H1 (cell line): ENCODE measurements around the gene FSTL4. TPM values are rescaled to one million over a fixed set of nuclear protein-coding genes. Genes with fewer than 3 reads are reported as not detected.

Experiments
- CTCF ChIA-PET: fragments of 300-600 bp; sonication (Branson Sonifier 250); formaldehyde crosslinking; loops from one replicate; lab custom pipeline; 2021; ENCODE audit not compliant: partially characterized antibody; lab: Charles Lee
- POLR2A ChIA-PET: fragments of 300-600 bp; sonication (Branson Sonifier 250); formaldehyde crosslinking; loops from one replicate; lab custom pipeline; 2021; ENCODE audit warnings: inconsistent platforms; ENCODE audit not compliant: partially characterized antibody; lab: Charles Lee
- DNase-seq, 2 experiments: peaks; one replicate each; pipeline versions ENCODE4 v3.0.0 to v3.0.0-alpha.2; 2010 to 2022; ENCODE audit warnings: low spot score in 2 of 2, low read depth in 1 of 2, mixed read lengths in 1 of 2
- FAIRE-seq: peaks from 2 replicates; lab custom pipeline; 2011; peaks lifted over from hg19 to GRCh38; lab: Jason Lieb, UNC
- H2AFZ ChIP-seq: 2 replicates; pipeline ENCODE4 v1.8.1; 2012; ENCODE audit warnings: low read length, inconsistent platforms
- H2AK5ac ChIP-seq: 2 replicates; pipeline ENCODE4 v1.6.1; 2013; ENCODE audit warnings: low read depth, low read length
- H2BK120ac ChIP-seq: replicated peaks from 2 replicates; pipeline ENCODE3; 2013; ENCODE audit warnings: low read depth, low read length, inconsistent platforms
- H2BK12ac ChIP-seq: 2 replicates; pipeline ENCODE4 v1.6.1; 2013; ENCODE audit warnings: low read depth, low read length
- H2BK15ac ChIP-seq: 2 replicates; pipeline ENCODE4 v1.6.1; 2013; ENCODE audit warnings: low read length
- H2BK20ac ChIP-seq: 2 replicates; pipeline ENCODE4 v1.6.1; 2013; ENCODE audit warnings: low read length
- H2BK5ac ChIP-seq: 2 replicates; pipeline ENCODE4 v1.6.1; 2013; ENCODE audit warnings: low read depth, low read length
- H3K14ac ChIP-seq: 2 replicates; pipeline ENCODE4 v1.6.1; 2013; ENCODE audit warnings: inconsistent platforms; ENCODE audit not compliant: insufficient read length
- H3K18ac ChIP-seq: 2 replicates; pipeline ENCODE4 v1.6.1; 2013; ENCODE audit warnings: low read length; ENCODE audit errors: extremely low read depth
- H3K23ac ChIP-seq: 2 replicates; pipeline ENCODE4 v1.6.1; 2013; ENCODE audit warnings: inconsistent platforms; ENCODE audit not compliant: insufficient read length
- H3K23me2 ChIP-seq: 2 replicates; pipeline ENCODE4 v1.6.1; 2013; ENCODE audit warnings: low read depth, low read length
- H3K27ac ChIP-seq: 2 replicates; pipeline ENCODE4 v1.6.1; 2011; ENCODE audit warnings: low read depth, low read length, inconsistent platforms
- H3K27me3 ChIP-seq, 4 experiments: replicated peaks in 1 of 4; 1 replicate in 1 of 4; 2 replicates in 3 of 4; pipeline versions ENCODE4 v1.6.1 to v1.8.1; 2011 to 2013; ENCODE audit warnings: low read length in 3 of 4, mild to moderate bottlenecking in 3 of 4, inconsistent platforms in 2 of 4, mixed read lengths in 2 of 4, moderate library complexity in 1 of 4; ENCODE audit not compliant: control insufficient read depth in 3 of 4, insufficient read depth in 3 of 4; ENCODE audit errors: extremely low read depth in 1 of 4
- H3K36me3 ChIP-seq, 4 experiments: 2 replicates each; pipeline versions ENCODE4 v1.6.1 to v1.8.1; 2011 to 2013; ENCODE audit warnings: mild to moderate bottlenecking in 4 of 4, low read length in 3 of 4, moderate library complexity in 2 of 4, control low read depth in 1 of 4, inconsistent platforms in 1 of 4; ENCODE audit not compliant: insufficient read depth in 4 of 4, control insufficient read depth in 2 of 4
- H3K4ac ChIP-seq: replicated peaks from 2 replicates; pipeline ENCODE3; 2013; ENCODE audit warnings: low read length, low read depth, mixed read lengths, inconsistent platforms; ENCODE audit not compliant: insufficient read length
- H3K4me1 ChIP-seq, 4 experiments: replicated peaks in 1 of 4; 1 replicate in 1 of 4; 2 replicates in 3 of 4; pipeline versions ENCODE4 v1.6.1 to v1.8.1; 2011 to 2013; ENCODE audit warnings: low read length in 3 of 4, inconsistent platforms in 2 of 4, mixed read lengths in 1 of 4; ENCODE audit not compliant: insufficient read depth in 4 of 4, control insufficient read depth in 3 of 4
- H3K4me2 ChIP-seq, 2 experiments: 2 replicates each; pipeline versions ENCODE4 v1.6.1 to v1.8.1; 2011 to 2013; ENCODE audit warnings: low read depth in 2 of 2, low read length in 2 of 2, control low read depth in 1 of 2, inconsistent platforms in 1 of 2, mild to moderate bottlenecking in 1 of 2; ENCODE audit not compliant: insufficient read depth in 1 of 2
- H3K4me3 ChIP-seq, 4 experiments: fragments of 200-600, 300-600 bp in 1 of 4; sonication (generic), shearing (Covaris generic), sonication (Bioruptor Twin) in 1 of 4; 2 replicates each; pipeline versions ENCODE4 v1.5.1 to v1.8.1; 2011 to 2016; ENCODE audit warnings: low read length in 4 of 4, low read depth in 3 of 4, control low read depth in 2 of 4, inconsistent platforms in 2 of 4, mild to moderate bottlenecking in 2 of 4, mixed read lengths in 1 of 4, moderate library complexity in 1 of 4; ENCODE audit not compliant: insufficient read depth in 2 of 4; ENCODE audit errors: extremely low read depth in 1 of 4
- H3K56ac ChIP-seq: replicated peaks from 2 replicates; pipeline ENCODE3; 2013; ENCODE audit warnings: low read depth, mild to moderate bottlenecking, mixed read lengths, low read length, inconsistent platforms; ENCODE audit not compliant: insufficient read length
- H3K79me1 ChIP-seq: 2 replicates; pipeline ENCODE4 v1.6.1; 2013; ENCODE audit warnings: low read depth, low read length, control low read depth
- H3K79me2 ChIP-seq, 2 experiments: 2 replicates each; pipeline versions ENCODE4 v1.6.1 to v1.8.1; 2012 to 2013; ENCODE audit warnings: low read length in 2 of 2, mild to moderate bottlenecking in 2 of 2, inconsistent platforms in 1 of 2; ENCODE audit not compliant: insufficient read depth in 2 of 2, control insufficient read depth in 1 of 2
- H3K9ac ChIP-seq, 4 experiments: replicated peaks in 1 of 4; 1 replicate in 1 of 4; 2 replicates in 3 of 4; pipeline versions ENCODE4 v1.6.1 to v1.8.1; 2011 to 2013; ENCODE audit warnings: low read depth in 3 of 4, low read length in 3 of 4, control low read depth in 2 of 4, mild to moderate bottlenecking in 2 of 4, moderate library complexity in 2 of 4, inconsistent platforms in 1 of 4; ENCODE audit errors: extremely low read depth in 1 of 4
- H3K9me3 ChIP-seq, 2 experiments: 2 replicates each; pipeline versions ENCODE4 v1.6.1 to v1.8.1; 2012 to 2013; ENCODE audit warnings: mild to moderate bottlenecking in 2 of 2, moderate library complexity in 2 of 2, control low read depth in 1 of 2, inconsistent platforms in 1 of 2, low read depth in 1 of 2, low read length in 1 of 2, mixed read lengths in 1 of 2; ENCODE audit not compliant: insufficient read depth in 2 of 2
- H4K20me1 ChIP-seq, 2 experiments: replicated peaks in 1 of 2; 2 replicates each; pipeline versions ENCODE3 to v1.8.1; 2011 to 2013; ENCODE audit warnings: inconsistent platforms in 2 of 2, low read length in 2 of 2, mild to moderate bottlenecking in 1 of 2; ENCODE audit not compliant: insufficient read depth in 2 of 2, control insufficient read depth in 1 of 2
- H4K5ac ChIP-seq: 2 replicates; pipeline ENCODE4 v1.6.1; 2013; ENCODE audit warnings: low read length, low read depth, mixed read lengths, inconsistent platforms; ENCODE audit not compliant: insufficient read length
- H4K8ac ChIP-seq: 2 replicates; pipeline ENCODE4 v1.8.0; 2013; ENCODE audit warnings: mild to moderate bottlenecking, moderate library complexity, low read length, inconsistent platforms; ENCODE audit not compliant: insufficient read depth; ENCODE audit errors: extremely low read depth
- H4K91ac ChIP-seq: replicated peaks from 2 replicates; pipeline ENCODE3; 2013; ENCODE audit warnings: low read length, mixed read lengths, inconsistent platforms; ENCODE audit not compliant: insufficient read length
- ASH2L ChIP-seq: fragments of 200-600, 300-600 bp; sonication (generic); IDR thresholded peaks from one replicate; pipeline ENCODE4 v1.7.1; 2017; ENCODE audit warnings: low read length
- BACH1 ChIP-seq: IDR thresholded peaks from 2 replicates; pipeline ENCODE4 v1.6.1; 2012; ENCODE audit warnings: low read length, improper control_type of control experiment
- BCL11A ChIP-seq, 2 experiments: IDR thresholded peaks; one replicate each; pipeline ENCODE4 v1.6.1; 2011; ENCODE audit warnings: low read depth in 2 of 2, low read length in 2 of 2, mild to moderate bottlenecking in 2 of 2
- CREB1 ChIP-seq: IDR thresholded peaks from 2 replicates; pipeline ENCODE4 v1.6.1; 2012; ENCODE audit warnings: inconsistent platforms
- CTBP2 ChIP-seq: IDR thresholded peaks from 2 replicates; pipeline ENCODE4 v1.7.0; 2011; ENCODE audit warnings: borderline replicate concordance, mild to moderate bottlenecking, moderate library complexity, mixed read lengths, low read length; ENCODE audit not compliant: insufficient read depth, insufficient read length
- KDM5A ChIP-seq: fragments of 200-600 bp; IDR thresholded peaks from 2 replicates; pipeline ENCODE4 v1.7.1; 2012; ENCODE audit warnings: mild to moderate bottlenecking, low read length, inconsistent platforms, mixed read lengths
- POLR2A ChIP-seq, 2 experiments: IDR thresholded peaks; 1 replicate in 1 of 2; 2 replicates in 1 of 2; pipeline ENCODE4 v1.6.1; 2011; ENCODE audit warnings: low read depth in 2 of 2, low read length in 2 of 2, mild to moderate bottlenecking in 2 of 2; ENCODE audit errors: control extremely low read depth in 1 of 2
- POLR2AphosphoS5 ChIP-seq: IDR thresholded peaks from 2 replicates; pipeline ENCODE4 v1.6.1; 2011; ENCODE audit warnings: low read depth, low read length
- RXRA ChIP-seq: IDR thresholded peaks from 2 replicates; pipeline ENCODE4 v1.6.1; 2011; ENCODE audit warnings: low read depth, mild to moderate bottlenecking, low read length, moderate library complexity; ENCODE audit not compliant: insufficient read depth
- SIRT6 ChIP-seq: IDR thresholded peaks from one replicate; pipeline ENCODE4 v1.7.1; 2012; ENCODE audit warnings: low read length, inconsistent platforms
- SUZ12 ChIP-seq: fragments of 200-600 bp; sonication (generic); IDR thresholded peaks from 2 replicates; pipeline ENCODE4 v1.6.1; 2012; ENCODE audit warnings: mild to moderate bottlenecking, inconsistent platforms, low read length, moderate library complexity, mixed read lengths
- TAF1 ChIP-seq: IDR thresholded peaks from 2 replicates; pipeline ENCODE4 v1.6.1; 2011; ENCODE audit warnings: mild to moderate bottlenecking, low read depth, low read length
- USF2 ChIP-seq: IDR thresholded peaks from 2 replicates; pipeline ENCODE4 v1.6.1; 2011; ENCODE audit warnings: low read length, improper control_type of control experiment
- WGBS, 2 experiments: shearing (Covaris generic) in 1 of 2; methylation state at CpG; one replicate each; pipeline versions ENCODE4 v1.1.6 to v1.1.7; 2013 to 2015; ENCODE audit warnings: low lambda C conversion rate in 2 of 2, mixed read lengths in 2 of 2, inconsistent platforms in 1 of 2, low coverage in 1 of 2, missing lambda C conversion rate in 1 of 2; ENCODE audit not compliant: insufficient replicate concordance in 2 of 2, insufficient coverage in 1 of 2, insufficient read length in 1 of 2; ENCODE audit errors: extremely low coverage in 1 of 2, missing lambda C conversion rate in 1 of 2; 5-methylcytosine and 5-hydroxymethylcytosine counted together
- polyA plus RNA-seq, 7 experiments: library from polyadenylated mRNA; depleted of rRNA in 3 of 7; stranded (reverse) in 5 of 7; unstranded in 2 of 7; fragments of >200 nt in 5 of 7; fragments of 200-250 nt in 2 of 7; gene quantifications; 1 replicate in 5 of 7; 2 replicates in 1 of 7; 4 replicates in 1 of 7; pipeline versions ENCODE4 v1.2.1 to v1.2.3, GENCODE V29; 2011 to 2013; ENCODE audit warnings: missing spikeins in 2 of 7, mixed read lengths in 2 of 7
- total RNA-seq: library from RNA; stranded (reverse); fragmentation: NEBNext Ultra II Directional; extraction: Animal tissue kit (Norgen Biotek cat#: 25700); gene quantifications from 2 replicates; pipeline ENCODE4 v1.2.1, GENCODE V29; 2021

FSTL4 gene
- total and polyA plus RNA-seq, 2 of the 8 experiments (the other 6 are each of a cell fraction or from before 2014, with no cell fraction given): 3.1 to 4.1 TPM

GRCh38 chr5:133240425-133241091, 371.8 kb downstream of the FSTL4 start:
- H2BK12ac ChIP-seq: no peak overlapping the region

More at GRCh38 chr5:133240425-133241091, 371.8 kb downstream of the FSTL4 start:
- no peak overlapping the region for H2AFZ ChIP-seq
- H3K4me1 ChIP-seq: peaks cover 0 to 8% (median 0%) of the 10 kb centered on the region in 4 experiments; a peak in 2 of 7 replicates
- H2BK15ac ChIP-seq: no peak overlapping the region
- WGBS, 2 experiments: 90% methylated on average over 9 of the region's 9 CpGs; no CpG with 5 or more reads in 1 of the 2 experiments
- no peaks in the 10 kb centered on the region for H3K23me2 ChIP-seq
- no peak for DNase-seq
- no peak overlapping the region for H3K4me2 ChIP-seq
- no peak overlapping the region for H4K8ac ChIP-seq
- POLR2A ChIA-PET: interaction anchor here (1.4 kb wide), 1 partner anchor 189 kb away, joined by 3 read pairs; the partner anchor contains the start of gene HSPA4
- no peak for FAIRE-seq
- H2BK5ac ChIP-seq: no peak overlapping the region
- H3K14ac ChIP-seq: no peak overlapping the region
- H3K4ac ChIP-seq: no peak overlapping the region
- no peaks in the 10 kb centered on the region for H3K9me3 ChIP-seq
- H2AK5ac ChIP-seq: no peak overlapping the region
- no peak overlapping the region for H4K91ac ChIP-seq
- no peak overlapping the region for H3K4me3 ChIP-seq
- no peaks in the 10 kb centered on the region; the same call in none of the 2 replicates for H3K79me1 ChIP-seq
- no peaks in the 10 kb centered on the region for H3K79me2 ChIP-seq
- H3K9ac ChIP-seq: no peak overlapping the region
- no peaks in the 10 kb centered on the region for H3K36me3 ChIP-seq
- no peak for TF ChIP-seq USF2
- no peak for TF ChIP-seq RXRA
- TF ChIP-seq BACH1: no peak
- TF ChIP-seq TAF1: no peak
- TF ChIP-seq KDM5A: no peak
- no peak for TF ChIP-seq SIRT6
- TF ChIP-seq ASH2L: no peak
- TF ChIP-seq POLR2AphosphoS5: no peak
- TF ChIP-seq BCL11A (IDR thresholded peaks at IDR 0.05; ENCODE audit: low read depth in 2 of 2, low read length in 2 of 2): no peak
- no peak for TF ChIP-seq SUZ12
- no peak for TF ChIP-seq CTBP2
- no peak for TF ChIP-seq POLR2A (IDR thresholded peaks at IDR 0.05; ENCODE audit: control extremely low read depth in 1 of 2, low read depth in 2 of 2, low read length in 2 of 2)
- TF ChIP-seq CREB1: no peak
- H3K23ac ChIP-seq: no peak overlapping the region
- no peaks in the 10 kb centered on the region for H4K20me1 ChIP-seq
- no peak overlapping the region for H4K5ac ChIP-seq
- H3K56ac ChIP-seq: no peak overlapping the region
- CTCF ChIA-PET: interaction anchor here (1.1 to 8.6 kb wide), 5 partner anchors 8 to 181 kb away, joined by 3 to 65 read pairs (median 5); no protein-coding TSS in a partner anchor
- no peak overlapping the region for H2BK20ac ChIP-seq
- H3K27me3 ChIP-seq: no peaks in the 10 kb centered on the region
- H3K18ac ChIP-seq: no peak overlapping the region
- H2BK120ac ChIP-seq: no peak overlapping the region
- H3K27ac ChIP-seq: no peak overlapping the region
